Measurements from ENCODE around the gene AK1.

AK1 gene

DNA sequence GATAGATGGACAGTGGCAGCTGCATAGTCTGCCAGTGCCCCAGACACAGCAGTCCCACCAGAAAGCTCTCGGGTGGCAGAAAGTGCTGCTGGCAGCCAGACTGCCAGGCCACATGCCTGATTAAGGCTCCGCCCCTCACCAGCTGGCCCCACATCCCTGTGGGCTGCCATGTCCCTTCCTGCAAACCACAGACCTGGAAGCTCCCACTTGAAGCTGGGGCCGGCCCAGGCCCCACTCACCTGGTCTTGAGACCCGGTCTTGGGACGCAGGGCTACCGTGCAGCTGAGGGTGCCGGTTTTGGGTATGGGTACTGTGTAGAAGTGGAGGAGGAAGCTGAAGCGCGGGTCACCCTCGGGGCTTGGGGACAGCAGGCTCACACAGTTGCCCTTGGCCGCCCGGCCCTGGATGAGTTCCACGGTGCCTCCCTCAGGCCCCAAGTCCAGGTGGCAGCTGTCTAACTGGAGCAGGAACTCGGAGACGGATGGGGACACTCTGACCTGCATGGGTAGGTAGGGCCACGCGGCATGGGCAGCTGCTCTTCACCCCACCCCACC lies 59.5 kb downstream of the AK1 start:
- DNase-seq (ENCODE audit: low spot score): no peak

- DNase-seq (ENCODE audit: low spot score): no peak
Measured at GRCh38 chr9:127816728-127817127, 60.7 kb downstream of the AK1 start.

Data from activated CD4-positive, alpha-beta T cell treated with anti-CD3 and anti-CD28 coated beads, Interleukin-2, Interleukin-4, amounts not matched to agents 100 ng/mL and 50 ng/mL, durations not matched to agents 16 hours and 8 hours (primary cell).